Measurements from ENCODE around the gene ZNF618.

GRCh38 chr9:114026335-114026734 lies 150.2 kb downstream of the ZNF618 start:
- no peak for TF ChIP-seq CTCF (conservative IDR thresholded peaks at IDR 0.05; ENCODE audit: low read depth in 2 of 2)
- TF ChIP-seq CREB1 (CRISPR knock-in tag; IDR thresholded peaks at IDR 0.05; ENCODE audit: low read depth) = no peak
- TF ChIP-seq ZNF462 (CRISPR knock-in tag; IDR thresholded peaks at IDR 0.05) = no peak
- TF ChIP-seq POLR2AphosphoS5 (IDR thresholded peaks at IDR 0.05; ENCODE audit: low read depth) = no peak
- no peak for TF ChIP-seq ZNF114 (CRISPR knock-in tag; IDR thresholded peaks at IDR 0.05)
- no peak for TF ChIP-seq ETS1 (IDR thresholded peaks at IDR 0.05)
- no peak for TF ChIP-seq EZH2phosphoT487 (IDR thresholded peaks at IDR 0.05; ENCODE audit: unreplicated experiment)
- TF ChIP-seq EZH2 (IDR thresholded peaks at IDR 0.05; ENCODE audit: low read depth, unreplicated experiment) = no peak
- TF ChIP-seq REST (IDR thresholded peaks at IDR 0.05; ENCODE audit: unreplicated experiment) = no peak
